CD4-positive, alpha-beta T cell treated with Interleukin-4 for 1 hour (primary cell): ENCODE results near the gene RALGDS.
A peak's percentile ranks its signal among the peaks of the same experiment; 100 is the strongest.
"Not testable (repeated sequence)": the region's sequence is repeated elsewhere in the genome, so short reads cannot be mapped to it uniquely, and the experiment has no call there.

Experiments used
- DNase-seq, 2 donors: peaks; one replicate each; pipeline ENCODE4 v3.0.0-alpha.2; 2020 to 2022

Gene RALGDS

DNA sequence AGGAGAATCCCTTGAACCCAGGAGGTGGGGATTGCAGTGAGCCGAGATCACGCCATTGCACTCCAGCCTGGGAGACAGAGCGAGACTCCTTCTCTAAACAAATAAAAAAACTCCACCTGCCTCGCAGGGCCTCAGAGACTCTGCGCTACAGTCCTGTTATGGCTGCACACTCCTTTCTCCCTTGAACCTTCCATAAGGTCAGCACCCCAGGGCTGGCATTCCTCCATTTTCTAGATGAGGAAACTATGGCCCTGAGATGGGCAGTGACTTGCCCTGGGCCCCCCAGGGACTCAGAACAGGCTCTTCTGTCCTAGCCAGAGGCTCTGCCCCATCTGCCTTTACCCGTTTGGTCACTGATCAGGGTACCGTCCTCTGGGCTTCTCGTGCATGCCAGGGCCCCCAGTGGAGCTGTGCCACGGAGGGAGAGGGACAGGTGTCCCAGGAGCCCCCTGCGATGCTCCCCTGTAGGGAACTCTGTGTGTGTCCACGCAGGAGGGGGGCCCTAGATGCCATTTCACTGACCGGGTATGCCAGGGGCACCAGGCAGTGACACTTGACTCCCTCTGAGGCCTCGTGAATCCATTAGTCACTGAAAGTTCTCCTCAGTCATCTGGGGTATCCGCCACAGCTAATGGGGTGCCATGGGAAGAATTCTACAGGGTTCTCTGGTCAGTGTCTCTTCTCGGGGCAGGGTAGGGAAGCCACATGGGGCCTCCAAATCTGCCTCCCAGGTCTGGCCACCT, 16.2 kb downstream of the RALGDS start:
- DNase-seq: no peak

DNA sequence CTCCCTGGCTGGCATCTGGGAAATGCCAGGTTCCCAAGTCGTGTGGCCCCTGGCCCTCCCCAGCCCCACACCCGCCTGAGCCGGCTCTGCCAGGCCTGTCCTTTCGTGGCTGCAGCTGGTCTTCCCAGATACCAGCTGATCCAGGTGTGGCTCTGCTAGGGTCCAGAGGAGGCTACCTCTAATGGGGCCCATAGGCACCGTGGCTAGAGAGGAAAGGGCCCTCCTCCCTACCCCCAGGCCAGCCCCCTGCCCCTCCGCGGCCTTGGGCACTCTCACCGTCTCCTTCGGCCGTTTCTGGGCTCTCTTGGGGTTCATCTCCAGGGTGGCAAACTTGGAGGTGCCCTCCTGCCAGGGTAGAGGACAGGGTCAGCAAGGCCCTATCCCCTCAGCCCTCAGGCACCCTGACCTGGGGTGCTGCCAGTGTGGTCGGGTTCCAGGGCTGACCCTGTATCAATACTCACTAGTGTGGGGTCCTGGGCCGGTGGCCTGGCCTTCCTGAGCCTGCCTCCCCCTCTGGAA, 17.0 kb downstream of the RALGDS start:
- no peak for DNase-seq

DNA sequence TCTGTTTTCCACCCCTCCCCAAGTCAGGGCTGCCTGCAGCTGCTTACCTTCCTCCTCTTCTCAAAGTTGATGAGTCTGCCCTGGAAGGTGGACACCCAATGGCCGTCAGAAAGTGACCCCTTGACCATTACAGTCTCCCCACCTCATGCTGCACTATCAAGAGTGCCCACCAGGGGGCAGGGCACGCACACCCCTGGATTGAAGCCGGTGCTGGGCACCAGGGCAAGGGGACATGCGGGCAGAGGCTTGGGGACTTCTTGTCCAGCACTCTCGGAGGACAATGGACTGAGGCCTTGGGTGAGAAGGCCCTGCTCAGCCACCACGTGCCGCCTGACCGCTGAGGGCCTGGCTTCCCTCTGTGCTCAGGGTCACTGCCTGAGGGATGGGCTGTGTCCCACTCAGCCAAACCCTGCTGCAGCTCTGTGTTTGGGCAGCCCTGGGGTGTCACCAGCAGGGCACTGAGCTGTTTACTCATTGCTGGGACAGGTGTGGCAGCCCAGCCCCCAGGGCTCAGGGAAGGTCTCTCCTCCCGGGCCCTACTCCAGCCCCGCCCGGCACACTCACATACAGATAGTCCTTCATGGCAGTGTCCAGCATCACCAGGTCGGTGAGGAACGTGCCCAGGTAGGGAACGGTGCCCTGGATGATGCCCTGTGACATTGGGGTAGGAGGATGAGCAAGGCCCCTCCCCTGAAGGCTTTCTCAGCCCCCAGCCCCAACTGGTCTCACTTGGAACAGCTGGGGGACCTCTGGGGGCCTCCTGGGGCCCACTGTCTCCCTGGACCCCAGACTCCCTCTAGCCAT, 17.7 kb downstream of the RALGDS start:
- DNase-seq: peak; percentile 58 to 60

DNA sequence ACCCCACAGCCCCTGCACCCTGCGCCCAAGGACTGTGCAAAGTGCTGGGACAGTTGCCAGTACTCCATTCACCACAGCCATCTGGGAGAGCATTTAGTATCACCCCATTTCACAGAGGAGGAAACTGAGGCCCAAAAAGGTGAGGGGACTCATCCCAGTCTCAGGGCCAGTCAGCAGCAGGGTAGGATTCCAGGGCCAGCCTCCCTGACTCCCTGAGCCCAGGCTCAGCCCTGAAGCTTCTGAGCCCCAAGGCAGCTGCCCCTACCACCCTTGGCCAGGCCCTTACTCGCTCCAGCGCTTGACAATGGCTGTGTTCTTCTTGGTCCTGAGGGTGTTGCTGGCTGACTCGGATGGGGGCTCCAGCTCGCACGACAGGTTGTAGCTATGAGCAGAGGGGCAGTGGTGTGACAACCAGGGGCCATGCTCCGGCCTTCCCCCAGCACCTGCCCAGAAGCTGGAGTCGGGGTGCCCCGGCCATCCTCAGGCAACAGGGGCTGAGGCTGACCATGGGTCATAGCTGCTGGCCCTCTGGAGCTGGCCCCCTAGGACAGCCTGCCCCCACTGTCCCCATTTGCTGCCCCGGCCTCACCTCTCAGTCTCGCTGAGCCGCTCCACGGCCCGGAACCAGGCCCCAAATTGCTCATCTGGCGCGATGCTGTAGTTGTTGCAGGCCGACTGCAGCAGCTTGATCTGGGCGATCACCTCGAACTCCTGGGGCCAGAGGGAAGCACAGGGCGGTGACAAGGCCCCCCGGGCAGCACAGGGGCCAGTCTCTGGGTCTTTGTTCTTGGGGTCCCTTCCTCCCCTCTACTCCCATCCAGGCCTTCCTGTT, 18.6 kb downstream of the RALGDS start:
- no peak for DNase-seq

DNA sequence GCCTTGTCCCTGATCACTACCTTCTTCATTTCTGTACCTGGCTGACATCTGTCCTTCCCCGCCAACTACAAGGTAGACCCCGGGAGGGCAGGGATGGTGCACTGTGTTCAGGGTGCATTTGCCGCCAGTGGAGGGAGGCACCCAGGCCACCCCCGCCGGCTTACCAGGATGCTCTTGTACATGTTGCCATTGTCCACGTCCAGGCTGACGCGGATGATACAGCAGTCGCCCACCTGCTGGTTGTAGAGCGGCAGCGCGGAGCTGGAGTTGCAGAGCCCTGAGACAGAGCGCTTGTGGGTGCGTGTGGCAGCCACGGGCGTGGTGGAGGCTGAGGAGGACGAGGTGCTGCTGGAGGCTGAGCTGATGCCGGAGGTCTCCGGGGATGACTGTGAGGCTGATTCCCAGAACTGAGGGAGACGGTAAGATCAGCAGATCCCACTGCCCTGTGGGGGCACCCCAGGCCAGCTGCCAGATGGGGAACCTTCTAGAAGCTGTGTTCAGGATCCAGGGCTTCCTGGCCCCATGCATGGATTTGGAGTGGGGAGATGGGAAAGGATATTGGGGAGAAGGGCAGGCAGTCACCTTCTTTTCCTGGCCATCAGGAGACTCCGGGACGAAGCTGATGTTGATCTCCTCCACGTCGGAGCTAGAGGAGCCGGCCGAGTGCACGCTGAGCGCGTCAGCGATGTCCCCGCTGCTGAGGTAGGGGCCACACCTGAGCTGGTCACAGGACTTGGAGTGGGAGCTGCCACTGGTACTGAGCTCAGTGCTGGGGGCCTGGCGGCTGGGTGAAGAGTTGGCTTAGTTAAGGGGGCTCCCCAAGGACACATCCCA, 19.5 kb downstream of the RALGDS start:
- DNase-seq: no peak

DNA sequence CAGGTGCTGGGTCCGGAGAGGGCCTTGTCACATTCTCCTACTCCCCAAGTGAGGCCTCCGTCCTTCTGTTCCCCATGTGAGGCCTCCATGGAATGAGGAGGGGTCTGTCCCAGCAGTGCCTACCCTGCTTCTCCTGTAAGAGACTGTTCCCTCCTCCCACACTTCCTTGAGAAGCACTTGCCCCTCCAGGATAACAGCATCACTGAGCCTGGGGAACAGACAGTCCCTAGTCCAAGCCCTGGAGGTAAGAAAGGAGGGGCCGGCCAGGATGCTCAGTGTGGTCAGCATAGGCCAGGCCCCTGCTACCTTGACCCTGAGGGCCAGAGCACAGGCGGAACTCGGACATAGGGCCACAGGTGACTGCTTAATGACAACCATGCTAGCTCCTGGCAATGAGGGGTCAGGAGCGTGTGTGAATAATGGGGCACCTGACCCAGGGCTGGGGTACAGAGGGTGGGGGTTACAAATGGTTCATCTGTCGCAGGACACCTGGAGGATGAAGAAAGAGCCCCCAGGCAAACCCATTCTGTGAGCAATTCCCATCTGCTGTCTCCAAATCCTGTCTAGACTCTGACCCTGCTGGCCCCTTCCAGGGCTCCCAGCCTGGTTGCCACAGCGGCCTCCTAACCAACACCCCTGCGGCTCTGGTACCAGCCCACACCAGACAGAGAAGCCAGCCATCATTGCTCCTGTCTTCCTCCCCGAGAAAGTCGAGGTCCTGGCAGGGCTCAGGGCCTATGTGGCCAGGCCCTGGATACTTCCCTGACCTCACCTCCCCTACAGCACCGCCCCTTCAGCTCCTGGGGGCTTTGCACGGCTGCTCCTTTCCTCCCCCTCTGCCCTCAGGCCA, 20.3 kb downstream of the RALGDS start:
- no peak for DNase-seq

DNA sequence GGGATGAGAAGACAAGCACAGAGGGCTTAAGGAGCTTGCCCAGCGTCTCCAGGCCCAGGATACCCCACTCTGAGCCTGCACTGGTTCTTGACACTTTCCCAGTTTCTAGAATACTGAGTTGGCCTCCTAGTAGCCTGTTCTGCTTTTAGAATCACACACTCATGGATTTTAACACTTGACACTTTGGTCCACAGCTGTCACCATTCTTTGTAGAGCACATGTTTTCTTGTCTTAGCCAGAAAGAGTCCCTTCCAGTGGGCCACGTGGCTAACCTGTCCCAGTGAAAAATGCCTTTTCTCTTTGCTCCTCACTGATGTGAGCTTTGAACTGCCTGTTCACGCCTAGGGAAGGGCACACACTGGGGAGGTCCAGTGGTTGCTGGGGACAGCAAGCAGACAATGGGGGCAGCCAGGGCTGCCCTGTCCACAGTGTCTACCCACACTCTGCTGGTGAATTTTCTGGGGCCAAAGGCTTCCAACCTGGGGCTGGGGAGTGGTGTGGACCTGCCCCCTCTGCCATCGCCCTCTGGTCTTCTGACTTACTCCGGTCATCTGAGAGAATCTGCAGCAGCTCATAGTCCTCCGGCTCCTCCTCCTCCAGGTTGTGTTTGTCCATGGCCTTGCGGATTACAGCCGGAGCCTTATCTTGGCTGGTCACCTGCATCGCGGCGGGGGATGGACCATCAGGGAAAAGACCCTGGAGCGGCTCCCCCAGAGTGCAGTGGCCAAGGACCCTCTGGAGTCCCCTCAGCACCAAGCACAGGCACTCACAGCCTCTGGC, 21.1 kb downstream of the RALGDS start:
- DNase-seq: no peak

DNA sequence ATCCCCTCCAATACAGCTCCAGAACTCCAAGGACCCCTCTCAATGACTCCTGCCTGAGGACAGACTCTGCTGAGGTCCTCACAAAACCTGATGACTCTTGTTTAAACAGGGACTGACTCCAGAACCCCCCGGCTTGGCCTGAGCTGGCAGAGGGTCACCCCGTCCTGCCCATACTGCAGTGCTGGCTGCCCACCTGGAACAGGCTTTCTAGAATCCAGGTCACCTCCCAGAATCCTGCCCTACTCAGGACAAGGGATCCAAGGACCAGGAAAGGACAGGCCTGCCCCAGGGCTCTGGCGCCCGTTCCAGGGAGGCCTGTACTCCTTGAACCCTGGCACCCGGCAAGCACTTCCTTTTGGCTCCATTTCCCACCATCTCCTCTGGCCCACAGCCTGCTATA, 22.2 kb downstream of the RALGDS start:
- DNase-seq: no peak

DNA sequence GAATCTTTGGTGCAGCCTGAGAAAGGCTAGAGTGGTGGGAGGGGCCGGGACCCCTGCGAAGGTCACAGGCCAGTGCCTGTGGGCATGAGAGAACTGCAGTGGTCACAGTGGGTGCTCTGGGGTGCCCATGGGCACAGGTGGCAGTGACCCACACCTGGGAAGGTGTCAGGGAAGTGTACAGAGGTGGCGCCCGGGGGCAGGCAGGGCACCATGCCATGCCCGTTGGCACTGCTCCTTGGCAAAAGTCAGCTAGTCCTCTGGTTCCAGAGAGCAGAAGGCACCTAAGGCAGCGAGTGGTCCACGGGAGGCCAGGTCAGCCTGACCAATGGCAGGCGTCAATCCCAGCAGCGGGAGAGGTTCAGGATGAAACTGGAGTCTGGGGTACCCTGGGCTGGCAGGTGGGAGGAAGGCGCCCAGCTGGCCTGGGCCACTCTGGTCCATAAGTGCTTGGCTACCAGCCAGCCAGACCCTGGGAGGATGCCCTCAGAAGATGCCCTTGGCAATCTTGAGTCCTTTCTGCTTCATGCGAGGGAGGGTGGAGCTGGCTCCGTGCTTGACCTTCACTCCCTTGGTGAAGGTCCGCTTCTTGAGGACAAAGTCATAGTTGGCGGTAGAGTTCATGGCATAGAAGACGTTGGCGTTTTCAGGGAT, 22.8 kb downstream of the RALGDS start:
- DNase-seq: no peak

DNA sequence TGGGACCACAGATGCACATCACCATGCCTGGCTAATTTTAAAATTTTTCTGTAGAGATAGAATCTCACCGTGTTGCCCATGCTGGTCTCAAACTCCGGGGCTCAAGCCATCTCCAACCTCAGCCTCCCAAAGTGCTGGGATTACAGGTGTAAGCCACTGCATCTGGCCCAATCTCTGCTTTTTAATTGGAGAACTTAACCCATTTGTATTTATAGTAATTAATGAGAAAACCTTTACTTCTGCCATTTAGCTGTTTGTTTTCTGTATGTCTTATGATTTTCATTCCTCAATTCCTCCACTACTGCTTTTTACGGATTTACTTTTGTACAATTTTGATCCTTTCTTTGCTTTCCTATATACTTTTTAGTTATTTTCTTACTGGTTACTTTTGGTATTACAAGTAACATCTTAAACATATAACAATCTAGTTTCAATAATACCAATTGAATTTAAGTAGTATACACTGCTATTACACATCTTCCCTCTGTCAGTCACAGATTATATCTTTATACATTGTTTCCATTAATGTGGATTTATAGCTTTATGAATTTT, 26.1 kb downstream of the RALGDS start:
- no peak for DNase-seq

DNA sequence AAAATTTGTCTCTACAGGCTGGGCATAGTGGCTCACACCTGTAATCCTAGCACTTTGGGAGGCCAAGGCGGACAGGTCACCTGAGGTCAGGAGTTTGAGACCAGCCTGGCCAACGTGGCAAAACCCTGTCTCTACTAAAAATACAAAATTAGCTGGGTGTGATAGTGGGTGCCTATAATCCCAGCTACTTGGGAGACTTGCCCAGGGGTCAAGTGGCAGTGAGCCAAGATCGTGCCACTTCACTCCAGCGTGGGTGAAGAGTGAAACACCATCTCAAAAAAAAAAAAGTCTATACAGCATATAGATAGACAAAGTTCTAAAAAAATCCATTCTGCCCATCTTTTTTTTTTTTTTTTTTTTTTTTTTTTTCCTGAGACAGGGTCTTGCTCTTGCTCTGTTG, 26.7 kb downstream of the RALGDS start:
- DNase-seq: not testable (repeated sequence)

DNA sequence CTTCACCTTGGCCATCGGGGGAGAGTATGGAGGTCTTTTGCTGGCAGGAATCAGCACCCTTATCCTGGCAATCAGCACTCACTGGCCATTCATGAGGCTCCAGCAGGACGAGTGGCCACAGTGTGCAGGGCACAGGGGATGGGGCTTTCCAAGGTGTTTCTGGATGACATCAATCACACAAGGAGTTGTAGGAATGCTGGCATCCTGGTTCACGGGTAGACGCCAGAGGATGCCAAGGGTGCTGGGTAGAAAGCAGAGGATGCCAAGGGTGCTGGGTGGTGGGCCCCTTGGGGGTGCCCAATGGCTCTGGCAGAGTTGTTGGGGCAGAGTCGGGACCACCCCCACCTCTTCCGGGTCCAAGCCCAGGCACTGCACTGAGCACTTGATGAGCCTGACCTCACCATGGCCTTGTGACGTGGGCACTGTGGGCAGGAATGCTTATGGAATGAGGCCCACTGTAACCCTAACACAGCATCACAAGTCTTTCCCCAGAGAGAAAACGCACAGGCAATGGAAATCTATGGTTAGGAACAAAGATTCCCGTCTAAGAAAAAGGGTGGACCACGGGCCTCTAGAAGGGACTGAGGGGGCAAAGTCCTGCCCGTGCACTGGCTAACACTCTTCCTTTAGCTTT, 30.2 kb downstream of the RALGDS start:
- no peak for DNase-seq

DNA sequence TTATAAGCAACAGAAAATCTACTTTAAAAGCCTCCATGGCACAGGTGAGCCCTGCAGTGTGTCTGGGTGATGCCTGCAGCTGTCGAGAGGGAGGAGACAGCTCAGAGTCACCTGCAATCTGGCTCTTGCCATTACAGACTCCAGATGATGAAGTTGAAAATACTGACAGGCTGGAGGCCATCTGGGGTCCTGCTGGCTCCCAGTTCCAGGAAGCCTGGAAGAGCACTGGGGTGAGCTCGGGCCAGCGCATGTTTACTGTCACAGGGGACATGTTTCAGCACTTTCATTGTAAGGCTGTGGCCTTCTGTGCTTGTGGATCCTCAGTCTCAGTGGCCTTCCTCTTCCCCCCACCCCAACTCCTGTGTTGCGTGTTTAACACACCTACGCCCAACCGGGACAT, 30.9 kb downstream of the RALGDS start:
- no peak for DNase-seq

DNA sequence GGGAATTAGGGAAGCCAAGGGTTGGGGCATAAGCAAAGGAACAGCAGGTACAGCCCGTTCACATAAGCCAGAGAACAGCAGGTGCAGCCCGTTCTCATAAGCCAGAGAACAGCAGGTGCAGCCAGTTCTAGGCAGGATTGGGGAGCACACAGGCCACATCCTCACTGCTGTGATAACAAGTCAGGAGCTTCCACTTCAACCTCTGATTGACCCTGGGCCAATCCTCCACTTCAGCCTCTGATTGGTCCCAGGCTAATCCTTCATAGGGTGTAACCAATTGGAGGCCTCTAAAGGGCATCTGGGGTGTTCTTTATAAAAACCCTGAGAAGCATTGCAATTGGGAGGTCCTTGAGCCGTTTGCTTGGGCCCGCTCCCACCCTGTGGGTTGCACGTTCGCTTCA, 31.8 kb downstream of the RALGDS start:
- no peak for DNase-seq

DNA sequence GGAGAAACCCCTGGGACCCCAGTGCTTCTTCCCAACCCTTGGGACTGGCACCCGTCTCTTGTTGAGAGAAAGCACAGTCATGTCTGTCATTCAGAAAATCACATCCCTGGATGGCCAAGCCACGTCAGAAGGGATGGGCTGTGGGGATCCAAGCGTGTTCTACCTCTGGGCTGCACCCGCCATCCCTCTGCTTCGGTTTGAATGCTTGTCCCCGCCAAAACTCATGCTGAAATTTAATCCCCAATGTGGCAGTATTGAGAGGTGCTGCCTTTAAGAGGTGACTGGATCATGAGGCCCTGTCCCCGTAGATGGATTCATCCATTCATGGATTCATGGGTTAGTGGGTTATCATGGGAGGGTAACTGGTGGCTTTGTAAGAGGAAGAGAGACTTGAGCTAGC, 32.3 kb downstream of the RALGDS start:
- DNase-seq: no peak

DNA sequence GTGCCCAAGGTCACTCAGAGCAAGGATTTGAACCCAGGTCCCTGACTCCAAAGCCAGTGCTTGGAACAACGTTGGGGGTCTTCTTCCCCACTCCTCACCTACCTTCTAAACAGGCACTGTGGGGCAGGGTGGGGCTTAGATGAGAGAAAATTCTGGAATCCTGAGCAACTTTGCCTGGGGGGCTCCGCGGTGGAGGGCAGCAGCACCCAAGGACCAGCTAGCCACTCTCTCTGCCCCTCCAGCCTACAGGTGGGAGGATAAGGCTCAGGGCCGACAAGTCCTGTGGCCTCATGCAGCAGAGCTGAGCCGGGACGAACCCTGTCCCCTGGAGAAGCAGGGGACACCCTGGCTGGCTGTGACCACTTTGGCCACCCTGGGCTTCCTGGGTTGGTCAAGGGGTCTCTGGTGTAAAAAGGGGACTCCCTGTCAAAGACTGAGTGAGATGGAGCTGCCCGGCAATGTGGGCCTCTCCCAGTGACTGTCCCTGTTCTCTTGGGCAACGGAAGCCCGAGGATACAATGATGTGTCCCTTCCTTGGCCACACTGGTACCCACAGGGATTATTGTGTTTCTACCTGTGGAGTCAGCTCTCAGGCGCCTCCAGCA, 32.8 kb downstream of the RALGDS start:
- DNase-seq: no peak

DNA sequence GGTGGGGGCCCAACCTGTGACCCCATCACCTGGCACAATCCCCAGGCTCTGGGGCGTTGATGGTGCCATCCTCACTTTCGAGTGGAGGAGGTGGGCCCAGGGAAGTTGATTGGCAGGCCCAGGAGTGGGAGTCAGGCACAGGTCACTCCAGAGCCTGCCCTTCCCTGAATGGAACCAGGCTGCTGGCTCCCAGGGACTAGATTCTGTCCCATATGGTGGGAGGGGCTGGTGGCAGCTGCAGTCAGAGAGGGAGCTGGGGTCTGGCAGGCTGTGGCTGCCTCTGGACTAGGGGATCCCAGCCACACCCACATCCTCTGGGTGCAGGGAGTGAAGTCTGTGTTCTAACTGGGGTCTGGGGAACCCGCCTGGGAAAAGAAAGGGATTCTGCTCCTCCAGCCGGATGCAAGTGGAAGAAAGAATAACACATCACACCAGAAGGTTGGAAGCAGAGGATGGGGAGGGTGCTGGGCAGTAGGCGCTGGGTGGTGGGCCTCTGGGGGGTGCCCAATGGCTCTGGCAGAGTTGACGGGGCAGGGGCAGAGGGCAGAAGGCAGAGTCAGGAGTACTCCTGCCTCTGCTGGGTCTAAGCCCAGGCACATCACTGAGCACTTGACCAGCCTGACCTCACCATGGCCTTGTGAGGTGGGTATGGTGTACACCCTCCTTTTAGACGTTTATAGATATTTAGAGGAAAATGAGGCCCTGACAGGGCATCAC, 33.5 kb downstream of the RALGDS start:
- no peak for DNase-seq

DNA sequence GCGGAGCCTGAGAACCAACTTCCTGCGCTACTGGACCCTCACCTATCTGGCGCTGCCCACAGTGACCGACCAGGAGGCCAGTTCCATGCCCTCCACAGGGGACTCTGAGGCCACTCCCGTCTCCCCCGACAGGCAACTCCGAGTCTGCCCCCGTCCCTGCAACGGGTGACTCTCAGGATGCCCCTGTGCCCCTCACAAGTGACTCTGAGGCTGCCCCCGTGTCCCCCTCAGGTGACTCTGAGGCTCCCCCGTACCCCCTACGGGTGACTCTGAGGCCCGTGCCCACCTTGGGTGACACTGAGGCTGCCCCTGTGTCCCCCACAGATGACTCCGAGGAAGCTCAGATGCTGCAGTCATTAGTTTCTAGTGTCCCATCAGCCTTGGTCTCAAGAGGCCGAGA, 34.1 kb downstream of the RALGDS start:
- no peak for DNase-seq
